GM06990 (cell line): ENCODE measurements around the gene TSC22D1.

Experiments
- DNase-seq: peaks from one replicate; pipeline ENCODE4 v3.0.0-alpha.2; 2011; ENCODE audit not compliant: insufficient read length; ENCODE audit errors: extremely low read depth
- H3K27me3 ChIP-seq: replicated peaks from 2 replicates; pipeline ENCODE4 v1.6.0; 2011; ENCODE audit warnings: low read length; ENCODE audit not compliant: control insufficient read depth, insufficient read depth
- H3K36me3 ChIP-seq: 2 replicates; pipeline ENCODE4 v1.5.1; 2011; ENCODE audit warnings: low read length; ENCODE audit not compliant: control insufficient read depth, insufficient read depth
- H3K4me3 ChIP-seq: replicated peaks from 2 replicates; pipeline ENCODE4 v1.5.1; 2011; ENCODE audit warnings: low read depth, mild to moderate bottlenecking, control low read depth, low read length
- TF ChIP-seq, protein P1 (sequence below): IDR thresholded peaks from 2 replicates; pipeline ENCODE4 v1.5.1; 2011; ENCODE audit warnings: low read length, control low read depth, mild to moderate bottlenecking, inconsistent platforms; ENCODE audit not compliant: insufficient read depth, poor library complexity, severe bottlenecking

The TSC22D1 gene

DNA sequence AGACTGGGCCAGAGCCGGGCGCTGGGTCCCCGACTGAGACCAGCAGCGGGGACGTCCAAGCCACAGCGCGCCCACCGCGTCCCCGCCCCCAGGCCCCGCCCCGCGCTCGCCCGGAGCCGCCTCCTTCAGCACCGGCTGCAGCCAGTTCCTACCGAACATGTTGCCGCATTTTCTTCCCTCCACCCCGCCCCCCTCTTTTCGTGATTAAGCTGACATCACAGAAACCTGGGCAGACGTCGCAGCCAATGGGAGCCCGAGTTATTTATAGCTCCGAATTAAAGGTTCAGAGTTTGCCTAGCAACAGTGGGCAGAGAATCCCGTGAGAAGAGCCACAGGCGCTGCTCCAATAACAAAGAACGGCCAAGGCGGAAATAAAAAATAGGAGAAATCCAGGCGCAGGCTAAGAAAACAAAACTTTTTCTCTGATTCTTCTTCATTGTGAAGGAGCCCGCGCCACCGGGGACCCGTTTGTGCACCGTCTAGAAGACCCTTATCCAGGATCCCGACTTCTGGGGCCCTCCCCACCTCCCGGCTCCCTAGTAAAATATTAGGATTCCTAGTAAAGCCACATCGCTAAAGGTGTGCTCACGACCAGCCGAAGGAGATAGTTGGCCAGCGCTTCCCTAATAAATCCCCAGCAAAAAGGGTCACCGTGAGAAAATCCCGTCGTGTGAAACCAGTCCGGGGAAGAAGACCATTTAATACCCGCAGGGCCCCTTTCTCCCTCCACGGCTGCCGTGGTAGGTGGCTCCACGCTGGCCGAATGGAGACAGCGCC, 140.8 kb downstream of the TSC22D1 start:
- Histone ChIP-seq H3K36me3 (no peaks in the 10 kb centered on the region), H3K4me3 (peak overlapping the region; percentile 36), H3K27me3 (no peaks in the 10 kb centered on the region; the same call in 1 of the 2 replicates)
- DNase-seq: peak; percentile 77
- TF ChIP-seq, protein P1, sequence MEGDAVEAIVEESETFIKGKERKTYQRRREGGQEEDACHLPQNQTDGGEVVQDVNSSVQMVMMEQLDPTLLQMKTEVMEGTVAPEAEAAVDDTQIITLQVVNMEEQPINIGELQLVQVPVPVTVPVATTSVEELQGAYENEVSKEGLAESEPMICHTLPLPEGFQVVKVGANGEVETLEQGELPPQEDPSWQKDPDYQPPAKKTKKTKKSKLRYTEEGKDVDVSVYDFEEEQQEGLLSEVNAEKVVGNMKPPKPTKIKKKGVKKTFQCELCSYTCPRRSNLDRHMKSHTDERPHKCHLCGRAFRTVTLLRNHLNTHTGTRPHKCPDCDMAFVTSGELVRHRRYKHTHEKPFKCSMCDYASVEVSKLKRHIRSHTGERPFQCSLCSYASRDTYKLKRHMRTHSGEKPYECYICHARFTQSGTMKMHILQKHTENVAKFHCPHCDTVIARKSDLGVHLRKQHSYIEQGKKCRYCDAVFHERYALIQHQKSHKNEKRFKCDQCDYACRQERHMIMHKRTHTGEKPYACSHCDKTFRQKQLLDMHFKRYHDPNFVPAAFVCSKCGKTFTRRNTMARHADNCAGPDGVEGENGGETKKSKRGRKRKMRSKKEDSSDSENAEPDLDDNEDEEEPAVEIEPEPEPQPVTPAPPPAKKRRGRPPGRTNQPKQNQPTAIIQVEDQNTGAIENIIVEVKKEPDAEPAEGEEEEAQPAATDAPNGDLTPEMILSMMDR: no peak

GRCh38 chr13:44434766-44435141, 141.4 kb downstream of the TSC22D1 start:
- no peak for DNase-seq
- Histone ChIP-seq H3K36me3 (no peaks in the 10 kb centered on the region), H3K27me3 (no peaks in the 10 kb centered on the region; the same call in none of the 2 replicates), H3K4me3 (peak overlapping the region; percentile 36)
- TF ChIP-seq, protein P1: no peak

GRCh38 chr13:44433863-44434765, 142.0 kb downstream of the TSC22D1 start:
- TF ChIP-seq, protein P1: no peak
- DNase-seq: no peak
- Histone ChIP-seq H3K4me3 (no peak overlapping the region), H3K36me3 (no peaks in the 10 kb centered on the region), H3K27me3 (no peaks in the 10 kb centered on the region; the same call in none of the 2 replicates)

- Histone ChIP-seq H3K36me3 (no peaks in the 10 kb centered on the region), H3K4me3 (no peak overlapping the region), H3K27me3 (no peaks in the 10 kb centered on the region; the same call in none of the 2 replicates)
- TF ChIP-seq, protein P1: no peak
- no peak for DNase-seq
Measured at GRCh38 chr13:44432650-44433049, 143.5 kb downstream of the TSC22D1 start.

- H3K27me3 ChIP-seq: no peaks in the 10 kb centered on the region; the same call in none of the 2 replicates
- TF ChIP-seq, protein P1: no peak
- no peak for DNase-seq
- H3K4me3 ChIP-seq: no peak overlapping the region
- no peaks in the 10 kb centered on the region for H3K36me3 ChIP-seq
Measured at GRCh38 chr13:44431150-44431549, 145.0 kb downstream of the TSC22D1 start.
